ENCODE measurements around the gene ATG4C. TPM values are rescaled to one million over a fixed set of nuclear protein-coding genes. Genes with fewer than 3 reads are reported as not detected.

The ATG4C gene
- total and polyA plus RNA-seq, 2 of the 4 experiments (the other 2 are of a cell fraction) = 4.7 to 7.2 TPM

- no peak overlapping the region for H4K5ac ChIP-seq (ENCODE audit: low read depth, low read length)
- no peak overlapping the region for H2AK5ac ChIP-seq (ENCODE audit: low read depth, low read length)
- no peak for TF ChIP-seq MAFK (IDR thresholded peaks at IDR 0.05; ENCODE audit: low read depth, low read length)
- TF ChIP-seq ELK1 (IDR thresholded peaks at IDR 0.05; ENCODE audit: borderline replicate concordance, low read depth, low read length) = no peak
- no peak for TF ChIP-seq BHLHE40 (IDR thresholded peaks at IDR 0.05; ENCODE audit: low read depth, low read length)
- no peak for TF ChIP-seq CHD1 (IDR thresholded peaks at IDR 0.05; ENCODE audit: low read depth, low read length)
- TF ChIP-seq RAD21 (IDR thresholded peaks at IDR 0.05; ENCODE audit: low read length) = no peak
- TF ChIP-seq RCOR1 (IDR thresholded peaks at IDR 0.05; ENCODE audit: insufficient replicate concordance, low read length) = no peak
- TF ChIP-seq CTCF (conservative IDR thresholded peaks at IDR 0.05; ENCODE audit: low read depth, low read length) = no peak
- no peak for TF ChIP-seq RFX5 (IDR thresholded peaks at IDR 0.05; ENCODE audit: low read depth, low read length)
- no peak for TF ChIP-seq POLR2A (IDR thresholded peaks at IDR 0.05; ENCODE audit: low read depth, low read length)
- TF ChIP-seq MAZ (IDR thresholded peaks at IDR 0.05; ENCODE audit: borderline replicate concordance, low read depth, low read length) = no peak
- TF ChIP-seq MXI1 (IDR thresholded peaks at IDR 0.05; ENCODE audit: borderline replicate concordance, low read depth, low read length) = no peak
- no peaks in the 10 kb centered on the region for H4K20me1 ChIP-seq (ENCODE audit: insufficient read depth, low read length)
- ChIA-PET CTCF (interaction anchor here (0.6 to 1.9 kb wide), 9 partner anchors 9 to 571 kb away, joined by 3 to 12 read pairs (median 5); no protein-coding TSS in a partner anchor), POLR2A (ENCODE audit: unreplicated experiment) (no interaction called here)
- intact Hi-C loops (cut with micrococcal nuclease) = loop anchor here (1.0 to 2.0 kb wide), 6 partner anchors 56 to 572 kb away; partner anchors contain the start of gene USP1
- H3K23ac ChIP-seq (ENCODE audit: low read depth, low read length) = no peak overlapping the region
- H2BK5ac ChIP-seq (ENCODE audit: low read depth, low read length, poor library complexity, severe bottlenecking) = no peak overlapping the region
- no peak overlapping the region for H2AK9ac ChIP-seq (replicated peaks; ENCODE audit: low read depth, low read length, poor library complexity)
- H4K91ac ChIP-seq (ENCODE audit: insufficient read depth, low read depth, low read length) = no peak overlapping the region
- BruUV-seq (replicated peaks) = no TSS peak
- H3K36me3 ChIP-seq (ENCODE audit: control insufficient read depth, insufficient read depth, low read length) = no peaks in the 10 kb centered on the region
- peaks cover 4% of the 10 kb centered on the region; the same call in 1 of the 2 replicates for H3K4me1 ChIP-seq (ENCODE audit: control insufficient read depth, insufficient read depth, low read length)
- no peak overlapping the region for H3K27ac ChIP-seq (ENCODE audit: insufficient read depth, low read length)
- no peak overlapping the region for H3K56ac ChIP-seq (ENCODE audit: extremely low read depth, insufficient read depth, low read length)
- H2AFZ ChIP-seq (replicated peaks; ENCODE audit: low read length, poor library complexity) = no peak overlapping the region
- no peak overlapping the region for H4K8ac ChIP-seq (ENCODE audit: low read depth in 2 of 2, low read length in 2 of 2)
- in situ Hi-C loops (cut with MboI; ENCODE audit: low sequenced_read_pairs) = loop anchor here (5.0 to 25.0 kb wide), 2 partner anchors 239 to 559 kb away; partner anchors contain the start of gene L1TD1
- no peak overlapping the region for H2BK120ac ChIP-seq (ENCODE audit: low read depth, low read length)
- no peak overlapping the region for H3K9ac ChIP-seq (ENCODE audit: low read depth, low read length)
- H3K9me1 ChIP-seq (ENCODE audit: insufficient read depth, low read length) = no peaks in the 10 kb centered on the region
- no peak overlapping the region for H2BK15ac ChIP-seq (ENCODE audit: low read depth, low read length)
- DNase-seq = no peak
- H3K9me3 ChIP-seq (ENCODE audit: control insufficient read depth, insufficient read depth, low read length) = no peaks in the 10 kb centered on the region
- H3K27me3 ChIP-seq (ENCODE audit: control insufficient read depth, insufficient read depth, low read length) = no peaks in the 10 kb centered on the region
- H3K14ac ChIP-seq (replicated peaks; ENCODE audit: low read depth, low read length) = no peak overlapping the region
- no peak for ATAC-seq (ENCODE audit: low read depth)
- H2BK20ac ChIP-seq (ENCODE audit: low read depth, low read length) = no peak overlapping the region
- no CpG with 5 or more reads among the region's 3 CpGs for WGBS, 2 experiments (ENCODE audit: extremely low coverage in 2 of 2, insufficient read length in 1 of 2)
- no peaks in the 10 kb centered on the region for H3K79me1 ChIP-seq (ENCODE audit: low read depth in 1 of 2, low read length in 2 of 2)
- no peak overlapping the region for H3K18ac ChIP-seq (ENCODE audit: low read depth, low read length)
- H3K4me3 ChIP-seq (ENCODE audit: insufficient read depth, low read depth, low read length) = no peak overlapping the region
- H3K4ac ChIP-seq (ENCODE audit: low read depth, low read length) = no peak overlapping the region
- dilution Hi-C loops (cut with HindIII; ENCODE audit: low sequenced_read_pairs, unreplicated experiment) = no loop called here
- no peak overlapping the region for H3K4me2 ChIP-seq (ENCODE audit: low read depth, low read length)
Measured at GRCh38 chr1:62746809-62747138, 37.2 kb upstream of the ATG4C start.

Measured in IMR-90 (cell line).